K562 (cell line): ENCODE results near the gene SCGB1D1. TPM values are rescaled to one million over a fixed set of nuclear protein-coding genes. Genes with fewer than 3 reads are reported as not detected.

Experiments
- ATAC-seq: fragments of 200-7000 bp; cut with Tn5 transposase; 3 replicates; pipeline ENCODE4 v1.9.1; 2020; ENCODE audit warnings: moderate library complexity
- BruUV-seq: library from RNA; stranded (reverse); fragments of 400-500 nt; replicated peaks from 2 replicates; lab custom pipeline; 2021; lab: Mats Ljungman, UMichigan
- CTCF ChIA-PET: fragments of 300-600 bp; formaldehyde crosslinking; extraction: SDS; loops from one replicate; lab custom pipeline; 2021; ENCODE audit warnings: low intra/inter-chr PET ratio; lab: Yijun Ruan, JAX
- POLR2A ChIA-PET: fragments of 300-600, 350-650 bp; sonication (Branson Sonifier 250); formaldehyde crosslinking; extraction: SDS; loops from one replicate; lab custom pipeline; 2021; ENCODE audit warnings: antibody characterized with exemption, inconsistent platforms; lab: Yijun Ruan, JAX
- DNase-seq, 4 experiments: peaks; one replicate each; pipeline versions ENCODE4 v3.0.0 to v3.0.0-alpha.2; 2011 to 2018; ENCODE audit warnings: low spot score in 3 of 4, mixed read lengths in 3 of 4; ENCODE audit errors: extremely low read depth in 1 of 4
- FAIRE-seq: peaks from 2 replicates; lab custom pipeline; 2011; peaks lifted over from hg19 to GRCh38; lab: Jason Lieb, UNC
- H2AFZ ChIP-seq: 2 replicates; pipeline ENCODE4 v1.6.0; 2011; ENCODE audit warnings: low read depth, low read length, control low read depth, inconsistent platforms
- H3K27ac ChIP-seq: fragments of 200-600 bp; 3 replicates; pipeline ENCODE4 v1.8.0; 2011; ENCODE audit warnings: low read depth, mild to moderate bottlenecking, control low read depth, inconsistent platforms, low read length, moderate library complexity, mixed read lengths; ENCODE audit errors: extremely low read depth
- H3K27me3 ChIP-seq, 2 experiments: fragments of 300-600 bp in 1 of 2; 2 replicates in 1 of 2; 3 replicates in 1 of 2; pipeline versions ENCODE4 v1.6.0 to v1.8.0; 2011; ENCODE audit warnings: inconsistent platforms in 2 of 2, low read length in 2 of 2, mild to moderate bottlenecking in 1 of 2, mixed read lengths in 1 of 2, moderate library complexity in 1 of 2; ENCODE audit not compliant: control insufficient read depth in 2 of 2, insufficient read depth in 2 of 2
- H3K36me3 ChIP-seq: fragments of 300-600 bp; 3 replicates; pipeline ENCODE4 v1.8.0; 2011; ENCODE audit warnings: mild to moderate bottlenecking, low read length, inconsistent platforms; ENCODE audit not compliant: control insufficient read depth, insufficient read depth
- H3K4me1 ChIP-seq, 2 experiments: fragments of 200-600 bp in 1 of 2; replicated peaks in 1 of 2; 2 replicates in 1 of 2; 3 replicates in 1 of 2; pipeline versions ENCODE4 v1.5.1 to v1.8.0; 2011; ENCODE audit warnings: inconsistent platforms in 2 of 2, low read length in 2 of 2, mild to moderate bottlenecking in 1 of 2, mixed read lengths in 1 of 2, moderate library complexity in 1 of 2; ENCODE audit not compliant: control insufficient read depth in 2 of 2, insufficient read depth in 2 of 2
- H3K4me2 ChIP-seq: 2 replicates; pipeline ENCODE4 v1.6.1; 2011; ENCODE audit warnings: low read length, control low read depth, inconsistent platforms, mixed read lengths; ENCODE audit not compliant: insufficient read depth
- H3K4me3 ChIP-seq: fragments of 200-600 bp; sonication (generic), shearing (Covaris generic); 2 replicates; pipeline ENCODE4 v1.5.1; 2016; ENCODE audit warnings: control low read depth, inconsistent platforms
- H3K79me2 ChIP-seq: fragments of 200-600 bp; 3 replicates; pipeline ENCODE4 v1.8.0; 2011; ENCODE audit warnings: low read length, inconsistent platforms; ENCODE audit not compliant: control insufficient read depth, insufficient read depth
- H3K9ac ChIP-seq, 2 experiments: 2 replicates each; pipeline versions ENCODE4 v1.6.0 to v1.6.1; 2011; ENCODE audit warnings: low read depth in 2 of 2, low read length in 2 of 2, control low read depth in 1 of 2, inconsistent platforms in 1 of 2, mild to moderate bottlenecking in 1 of 2, mixed read lengths in 1 of 2; ENCODE audit not compliant: insufficient read depth in 1 of 2
- H3K9me1 ChIP-seq: one replicate; pipeline ENCODE4 v1.6.0; 2011; ENCODE audit warnings: inconsistent platforms, mild to moderate bottlenecking, low read length, moderate library complexity; ENCODE audit not compliant: control insufficient read depth, insufficient read depth
- H3K9me3 ChIP-seq: replicated peaks from 2 replicates; pipeline ENCODE4 v1.5.1; 2011; ENCODE audit warnings: low read depth, low read length, inconsistent platforms; ENCODE audit not compliant: control insufficient read depth, insufficient read depth
- H4K20me1 ChIP-seq: replicated peaks from 2 replicates; pipeline ENCODE4 v1.6.1; 2011; ENCODE audit warnings: low read length, inconsistent platforms, mixed read lengths; ENCODE audit not compliant: control insufficient read depth, insufficient read depth
- CBX1 ChIP-seq: sonication (generic); IDR thresholded peaks from 2 replicates; pipeline ENCODE4 v1.6.1; 2016; ENCODE audit warnings: antibody characterized with exemption, low read depth, mild to moderate bottlenecking
- FOXA1 ChIP-seq: fragments of 450-650 bp; IDR thresholded peaks from 2 replicates; pipeline ENCODE4 v1.6.1; 2016; ENCODE audit warnings: mild to moderate bottlenecking, borderline replicate concordance
- FOXM1 ChIP-seq, 2 experiments: fragments of 450-650 bp in 1 of 2; sonication (generic) in 1 of 2; formaldehyde crosslinking in 1 of 2; IDR thresholded peaks; 2 replicates each; pipeline versions ENCODE4 v1.6.1 to v1.9.0; 2017 to 2022; ENCODE audit warnings: low read depth in 2 of 2, mild to moderate bottlenecking in 2 of 2, missing genetic modification reagents in 1 of 2, moderate library complexity in 1 of 2
- MEF2D ChIP-seq: conservative IDR thresholded peaks from 2 replicates; pipeline ENCODE4 v1.6.1; 2016; ENCODE audit warnings: low read depth, missing genetic modification characterization, missing compliant biosample characterization
- MXI1 ChIP-seq: IDR thresholded peaks from 2 replicates; pipeline ENCODE4 v1.6.1; 2011; ENCODE audit warnings: low read depth, mild to moderate bottlenecking, improper control_type of control experiment, low read length
- NCOA1 ChIP-seq: fragments of 450-650 bp; IDR thresholded peaks from 2 replicates; pipeline ENCODE4 v1.6.1; 2016; ENCODE audit warnings: low read depth
- TCF7 ChIP-seq: sonication (generic); IDR thresholded peaks from 2 replicates; pipeline ENCODE4 v1.6.1; 2016; ENCODE audit warnings: antibody characterized with exemption, borderline replicate concordance
- TEAD4 ChIP-seq, 2 experiments: sonication (generic) in 1 of 2; formaldehyde crosslinking in 1 of 2; IDR thresholded peaks; 2 replicates each; pipeline versions ENCODE4 v1.6.1 to v1.8.0; 2012 to 2022; ENCODE audit warnings: borderline replicate concordance in 1 of 2, inconsistent platforms in 1 of 2, low read length in 1 of 2, mild to moderate bottlenecking in 1 of 2, missing genetic modification reagents in 1 of 2
- WGBS: fragments of 100-300 bp; shearing (Covaris generic); methylation state at CpG from one replicate; pipeline ENCODE4 v1.1.6; 2016; ENCODE audit warnings: low coverage, mixed read lengths; ENCODE audit not compliant: insufficient coverage; ENCODE audit errors: missing lambda C conversion rate; 5-methylcytosine and 5-hydroxymethylcytosine counted together
- in situ Hi-C: fragments of 300-500 bp; cut with MboI; formaldehyde crosslinking; loops from 4 replicates; pipeline ENCODE4 v1.15.0; 2018; ENCODE audit warnings: inconsistent platforms, mixed read lengths
- intact Hi-C: fragments of 100-400 bp; cut with micrococcal nuclease; formaldehyde crosslinking; loops from 2 replicates; pipeline ENCODE4 v1.14.2; 2022
- polyA plus RNA-seq, 8 experiments: library from polyadenylated mRNA; depleted of rRNA in 4 of 8; stranded (reverse) in 5 of 8; unstranded in 3 of 8; fragments of >200 nt; fragmentation: Nextera tagmentation in 2 of 8; fragmentation: Illumina TruSeq in 1 of 8; extraction: Ambion mirVana in 2 of 8; extraction: Trizol in 1 of 8; gene quantifications; 2 replicates each; pipeline versions ENCODE4 v1.2.1 to v1.2.3, GENCODE V29; 2011 to 2014; ENCODE audit warnings: inconsistent platforms in 1 of 8, missing spikeins in 1 of 8
- total RNA-seq, 7 experiments: library from RNA; depleted of rRNA in 6 of 7; stranded (reverse); fragments of >200 nt in 6 of 7; fragmentation: Illumina TruSeq in 2 of 7; extraction: Trizol in 2 of 7; gene quantifications; 2 replicates each; pipeline versions ENCODE4 v1.2.1 to v1.2.3, GENCODE V29; 2011 to 2021; ENCODE audit warnings: low replicate concordance in 1 of 7
- TF ChIP-seq, protein P1 (sequence below): sonication (generic); formaldehyde crosslinking; IDR thresholded peaks from 2 replicates; pipeline ENCODE4 v1.8.0; 2023; ENCODE audit warnings: missing genetic modification reagents, mild to moderate bottlenecking, borderline replicate concordance
- TF ChIP-seq, protein P2 (sequence below): sonication (generic); formaldehyde crosslinking; IDR thresholded peaks from 2 replicates; pipeline ENCODE4 v1.8.0; 2022; ENCODE audit warnings: missing genetic modification reagents, mild to moderate bottlenecking, moderate library complexity, borderline replicate concordance
- TF ChIP-seq, protein P3 (sequence below): fragments of 250-450 bp; sonication (Bioruptor Pico); IDR thresholded peaks from 2 replicates; pipeline ENCODE4 v1.4.0; 2020; ENCODE audit warnings: mild to moderate bottlenecking, moderate library complexity

SCGB1D1 gene
- total and polyA plus RNA-seq, 9 of the 15 experiments (the other 6 are each of a cell fraction or from before 2014, with no cell fraction given), result not detected

DNA sequence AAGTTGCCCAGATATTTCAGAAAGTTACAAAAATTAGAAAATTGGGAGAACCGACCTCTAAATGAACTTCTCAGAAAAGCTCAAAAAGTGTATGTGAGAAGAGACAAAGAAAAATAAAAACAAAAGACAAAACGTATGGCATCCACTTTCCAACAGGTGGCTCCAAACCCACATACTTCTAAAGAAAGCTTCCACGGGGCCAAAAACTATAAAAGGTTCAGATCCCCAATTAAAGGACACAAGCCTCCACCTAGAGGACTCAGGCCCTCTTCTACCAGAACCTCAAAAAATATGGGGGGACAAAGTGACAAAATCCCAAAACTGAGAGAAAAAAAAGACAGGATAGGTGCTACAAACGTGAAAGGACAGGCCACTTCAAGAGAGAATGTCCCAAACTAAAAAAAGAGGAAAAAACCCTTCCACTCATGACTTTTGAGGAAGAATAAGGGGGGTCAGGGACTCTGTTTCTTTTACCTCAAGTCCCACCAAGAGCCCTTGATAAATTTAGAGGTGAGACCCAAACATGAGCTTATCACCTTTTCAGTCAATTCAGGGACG, 27.3 kb downstream of the SCGB1D1 start (continued):
- TF ChIP-seq, protein P1, sequence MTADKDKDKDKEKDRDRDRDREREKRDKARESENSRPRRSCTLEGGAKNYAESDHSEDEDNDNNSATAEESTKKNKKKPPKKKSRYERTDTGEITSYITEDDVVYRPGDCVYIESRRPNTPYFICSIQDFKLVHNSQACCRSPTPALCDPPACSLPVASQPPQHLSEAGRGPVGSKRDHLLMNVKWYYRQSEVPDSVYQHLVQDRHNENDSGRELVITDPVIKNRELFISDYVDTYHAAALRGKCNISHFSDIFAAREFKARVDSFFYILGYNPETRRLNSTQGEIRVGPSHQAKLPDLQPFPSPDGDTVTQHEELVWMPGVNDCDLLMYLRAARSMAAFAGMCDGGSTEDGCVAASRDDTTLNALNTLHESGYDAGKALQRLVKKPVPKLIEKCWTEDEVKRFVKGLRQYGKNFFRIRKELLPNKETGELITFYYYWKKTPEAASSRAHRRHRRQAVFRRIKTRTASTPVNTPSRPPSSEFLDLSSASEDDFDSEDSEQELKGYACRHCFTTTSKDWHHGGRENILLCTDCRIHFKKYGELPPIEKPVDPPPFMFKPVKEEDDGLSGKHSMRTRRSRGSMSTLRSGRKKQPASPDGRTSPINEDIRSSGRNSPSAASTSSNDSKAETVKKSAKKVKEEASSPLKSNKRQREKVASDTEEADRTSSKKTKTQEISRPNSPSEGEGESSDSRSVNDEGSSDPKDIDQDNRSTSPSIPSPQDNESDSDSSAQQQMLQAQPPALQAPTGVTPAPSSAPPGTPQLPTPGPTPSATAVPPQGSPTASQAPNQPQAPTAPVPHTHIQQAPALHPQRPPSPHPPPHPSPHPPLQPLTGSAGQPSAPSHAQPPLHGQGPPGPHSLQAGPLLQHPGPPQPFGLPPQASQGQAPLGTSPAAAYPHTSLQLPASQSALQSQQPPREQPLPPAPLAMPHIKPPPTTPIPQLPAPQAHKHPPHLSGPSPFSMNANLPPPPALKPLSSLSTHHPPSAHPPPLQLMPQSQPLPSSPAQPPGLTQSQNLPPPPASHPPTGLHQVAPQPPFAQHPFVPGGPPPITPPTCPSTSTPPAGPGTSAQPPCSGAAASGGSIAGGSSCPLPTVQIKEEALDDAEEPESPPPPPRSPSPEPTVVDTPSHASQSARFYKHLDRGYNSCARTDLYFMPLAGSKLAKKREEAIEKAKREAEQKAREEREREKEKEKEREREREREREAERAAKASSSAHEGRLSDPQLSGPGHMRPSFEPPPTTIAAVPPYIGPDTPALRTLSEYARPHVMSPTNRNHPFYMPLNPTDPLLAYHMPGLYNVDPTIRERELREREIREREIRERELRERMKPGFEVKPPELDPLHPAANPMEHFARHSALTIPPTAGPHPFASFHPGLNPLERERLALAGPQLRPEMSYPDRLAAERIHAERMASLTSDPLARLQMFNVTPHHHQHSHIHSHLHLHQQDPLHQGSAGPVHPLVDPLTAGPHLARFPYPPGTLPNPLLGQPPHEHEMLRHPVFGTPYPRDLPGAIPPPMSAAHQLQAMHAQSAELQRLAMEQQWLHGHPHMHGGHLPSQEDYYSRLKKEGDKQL (CRISPR knock-in tag), result no peak
- TF ChIP-seq NCOA1 (no peak), MEF2D (tag) (no peak)

DNA sequence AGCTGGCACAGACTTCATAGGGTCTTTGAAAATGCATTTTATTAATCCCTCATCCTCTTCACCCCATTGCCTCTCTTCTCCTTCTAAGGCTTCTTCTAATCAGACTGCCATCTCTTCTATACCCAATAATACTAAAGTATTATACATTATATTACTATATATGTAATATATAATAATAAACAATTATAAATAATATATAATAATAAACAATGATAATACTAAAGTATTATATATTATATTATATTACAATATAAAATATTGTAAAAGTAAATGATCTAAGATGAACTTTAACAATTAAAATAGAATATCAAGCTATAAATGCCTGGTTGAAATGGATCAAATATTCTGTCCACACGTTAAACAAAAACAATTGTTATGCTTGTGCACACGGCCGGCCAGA, 31.5 kb downstream of the SCGB1D1 start:
- TF ChIP-seq FOXM1 (IDR thresholded peaks at IDR 0.05; ENCODE audit: low read depth), result no peak
- no peak for TF ChIP-seq FOXM1 (CRISPR knock-in tag; IDR thresholded peaks at IDR 0.05; ENCODE audit: low read depth)
- TF ChIP-seq CBX1, result no peak
- TF ChIP-seq FOXA1, result no peak
- TF ChIP-seq TEAD4 (IDR thresholded peaks at IDR 0.05; ENCODE audit: low read length), result no peak
- TF ChIP-seq TEAD4 (CRISPR knock-in tag; IDR thresholded peaks at IDR 0.05; ENCODE audit: borderline replicate concordance), result no peak
- TF ChIP-seq TCF7, result no peak
- no peak for TF ChIP-seq MXI1
- TF ChIP-seq, protein P2, sequence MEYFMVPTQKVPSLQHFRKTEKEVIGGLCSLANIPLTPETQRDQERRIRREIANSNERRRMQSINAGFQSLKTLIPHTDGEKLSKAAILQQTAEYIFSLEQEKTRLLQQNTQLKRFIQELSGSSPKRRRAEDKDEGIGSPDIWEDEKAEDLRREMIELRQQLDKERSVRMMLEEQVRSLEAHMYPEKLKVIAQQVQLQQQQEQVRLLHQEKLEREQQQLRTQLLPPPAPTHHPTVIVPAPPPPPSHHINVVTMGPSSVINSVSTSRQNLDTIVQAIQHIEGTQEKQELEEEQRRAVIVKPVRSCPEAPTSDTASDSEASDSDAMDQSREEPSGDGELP (CRISPR knock-in tag), result no peak
- TF ChIP-seq, protein P3, sequence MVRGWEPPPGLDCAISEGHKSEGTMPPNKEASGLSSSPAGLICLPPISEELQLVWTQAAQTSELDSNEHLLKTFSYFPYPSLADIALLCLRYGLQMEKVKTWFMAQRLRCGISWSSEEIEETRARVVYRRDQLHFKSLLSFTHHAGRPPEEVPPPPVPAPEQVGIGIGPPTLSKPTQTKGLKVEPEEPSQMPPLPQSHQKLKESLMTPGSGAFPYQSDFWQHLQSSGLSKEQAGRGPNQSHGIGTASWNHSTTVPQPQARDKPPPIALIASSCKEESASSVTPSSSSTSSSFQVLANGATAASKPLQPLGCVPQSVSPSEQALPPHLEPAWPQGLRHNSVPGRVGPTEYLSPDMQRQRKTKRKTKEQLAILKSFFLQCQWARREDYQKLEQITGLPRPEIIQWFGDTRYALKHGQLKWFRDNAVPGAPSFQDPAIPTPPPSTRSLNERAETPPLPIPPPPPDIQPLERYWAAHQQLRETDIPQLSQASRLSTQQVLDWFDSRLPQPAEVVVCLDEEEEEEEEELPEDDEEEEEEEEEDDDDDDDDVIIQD (CRISPR knock-in tag), result no peak
- Histone ChIP-seq H3K4me2 (no peak overlapping the region), H3K27me3 (peaks cover 0 to 4% of the 10 kb centered on the region in 2 experiments; a peak in 2 of 5 replicates), H3K9me3 (peaks cover 4% of the 10 kb centered on the region; the same call in 1 of the 2 replicates), H3K27ac (no peak overlapping the region), H3K9ac (no peak overlapping the region), H3K36me3 (no peaks in the 10 kb centered on the region), H4K20me1 (no peaks in the 10 kb centered on the region), H3K9me1 (no peaks in the 10 kb centered on the region), H3K4me3 (no peak overlapping the region), H3K79me2 (no peaks in the 10 kb centered on the region), H3K4me1 (no peaks in the 10 kb centered on the region), H2AFZ (no peak overlapping the region)
- BruUV-seq, result no TSS peak
- POLR2A ChIA-PET, result no interaction called here
- no peak for ATAC-seq
- DNase-seq, result no peak
- in situ Hi-C loops, result no loop called here
- no peak for FAIRE-seq
- CTCF ChIA-PET, result interaction anchor here (0.6 kb wide), 1 partner anchor 15 kb away, joined by 3 read pairs; no protein-coding TSS in a partner anchor
- 0% methylated on average over 3 of the region's 3 CpGs for WGBS
- intact Hi-C loops, result no loop called here
